AG08396 (cell line): ENCODE results near the gene SIM2.

ENCODE experiments used
- DNase-seq: peaks from one replicate; pipeline ENCODE4 v3.0.0; 2012; ENCODE audit warnings: low spot score, mixed read lengths

The SIM2 gene

DNA sequence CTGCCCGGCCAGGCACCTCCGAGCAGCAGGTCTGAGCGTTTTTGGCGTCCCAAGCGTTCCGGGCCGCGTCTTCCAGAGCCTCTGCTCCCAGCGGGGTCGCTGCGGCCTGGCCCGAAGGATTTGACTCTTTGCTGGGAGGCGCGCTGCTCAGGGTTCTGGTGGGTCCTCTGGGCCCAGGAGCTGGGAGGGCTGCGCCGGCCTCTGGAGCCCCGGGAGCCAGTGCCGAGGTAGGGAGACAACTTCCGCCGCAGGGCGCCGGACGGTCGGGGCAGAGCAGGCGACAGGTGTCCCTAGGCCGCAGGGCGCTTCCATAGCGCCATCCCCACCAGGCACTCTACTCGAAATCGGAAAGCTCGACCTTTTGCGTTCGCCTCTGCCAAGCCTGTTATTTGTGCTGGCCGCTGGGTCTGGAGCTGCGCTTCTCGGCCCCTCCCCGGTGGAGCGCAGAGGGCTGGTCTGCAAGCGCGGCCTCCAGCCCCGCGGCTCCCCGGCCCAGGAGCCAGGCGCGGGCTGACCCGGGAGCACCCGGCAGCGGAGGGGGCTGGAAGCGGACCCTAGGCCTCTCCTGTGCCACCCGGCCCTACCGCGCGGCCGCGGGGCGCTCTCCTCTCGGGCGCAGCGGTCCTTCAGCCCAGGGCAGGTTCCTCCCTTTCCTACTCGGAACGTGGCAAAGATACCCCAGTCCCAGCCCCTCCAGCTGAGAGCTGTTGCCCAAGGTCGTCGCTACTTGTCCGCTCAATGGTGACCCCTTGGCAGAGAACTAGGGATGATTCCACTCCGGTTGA is 2.2 kb downstream of the SIM2 start:
- DNase-seq: no peak

DNA sequence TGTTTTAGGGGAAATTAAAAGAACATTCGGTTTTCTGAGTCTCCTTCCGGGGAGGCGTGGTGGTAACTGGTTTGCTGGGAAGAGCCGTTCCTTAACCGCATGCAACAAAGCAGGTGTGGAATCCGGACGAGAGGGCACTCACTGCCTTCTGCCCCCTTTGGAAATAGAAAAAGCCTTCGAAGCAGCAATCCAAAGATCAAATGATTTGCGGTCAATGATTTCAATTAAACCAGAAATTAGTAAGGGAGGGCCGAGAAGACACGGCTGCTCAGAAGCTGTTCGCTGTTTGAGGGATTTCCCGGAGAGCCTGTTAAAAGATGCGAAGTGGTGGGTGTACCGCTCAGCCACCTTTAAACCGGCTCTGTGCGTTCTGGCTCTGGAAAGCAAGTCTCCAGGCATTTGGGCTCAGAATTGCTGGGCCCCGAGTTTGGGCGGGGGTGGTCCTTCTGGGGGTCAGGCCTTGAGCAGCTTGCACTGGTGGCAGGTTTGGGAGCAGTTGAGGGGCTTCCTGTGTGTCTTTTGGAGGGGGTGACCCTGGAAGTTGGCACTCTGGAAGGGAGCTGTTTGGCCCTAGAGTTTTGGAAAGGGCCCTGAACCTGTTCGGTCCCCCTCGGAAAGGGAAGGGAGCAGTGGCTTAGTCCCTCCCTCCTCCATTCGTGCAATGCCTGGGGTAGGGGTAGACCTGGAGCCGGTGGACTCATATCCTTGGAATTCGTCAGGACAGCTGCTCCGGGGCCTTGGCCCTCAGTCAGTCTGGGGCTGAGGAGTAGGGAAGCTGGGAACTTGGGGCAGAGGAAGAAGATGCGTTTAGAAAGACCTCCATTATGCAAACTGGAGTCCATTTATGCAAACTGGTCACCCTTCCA is 3.1 kb downstream of the SIM2 start:
- no peak for DNase-seq

DNA sequence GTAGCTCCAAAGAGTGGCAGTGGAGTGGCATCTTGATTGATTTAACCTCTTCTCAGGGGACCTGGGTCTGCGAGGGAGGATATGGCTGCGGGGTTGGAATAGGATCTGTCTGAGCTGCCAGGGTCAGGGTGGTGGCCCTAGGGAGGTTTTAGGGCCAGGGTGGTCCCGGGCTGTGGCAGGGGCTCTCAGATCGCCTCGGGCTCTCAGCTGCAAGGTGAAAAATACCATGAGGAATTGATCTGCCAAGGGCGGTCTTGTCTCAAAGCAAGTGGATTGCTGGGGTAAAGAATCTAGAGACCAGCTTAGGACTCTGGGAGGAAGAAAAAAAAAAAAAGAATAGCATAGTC is 3.7 kb downstream of the SIM2 start:
- DNase-seq: no peak

DNA sequence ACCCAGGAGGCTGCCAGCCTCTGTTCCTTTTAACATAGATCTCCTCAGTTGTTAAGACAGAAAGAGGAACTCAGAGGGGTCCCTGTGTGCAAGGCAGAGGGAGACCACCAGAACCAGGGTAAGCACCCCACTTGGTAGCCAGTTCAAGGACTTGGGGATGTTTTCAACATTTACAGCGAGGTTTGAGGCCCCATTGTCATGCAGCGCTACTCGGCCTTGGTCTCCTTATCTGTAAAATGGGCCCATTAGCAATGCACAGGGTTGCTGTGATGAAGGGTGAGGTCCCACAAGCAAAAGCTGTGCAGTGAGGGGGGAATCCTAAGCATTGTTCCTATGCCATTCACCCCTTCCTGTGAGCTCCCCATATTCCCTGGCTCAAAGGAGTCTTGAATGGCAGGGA is 4.2 kb downstream of the SIM2 start:
- DNase-seq: no peak

DNA sequence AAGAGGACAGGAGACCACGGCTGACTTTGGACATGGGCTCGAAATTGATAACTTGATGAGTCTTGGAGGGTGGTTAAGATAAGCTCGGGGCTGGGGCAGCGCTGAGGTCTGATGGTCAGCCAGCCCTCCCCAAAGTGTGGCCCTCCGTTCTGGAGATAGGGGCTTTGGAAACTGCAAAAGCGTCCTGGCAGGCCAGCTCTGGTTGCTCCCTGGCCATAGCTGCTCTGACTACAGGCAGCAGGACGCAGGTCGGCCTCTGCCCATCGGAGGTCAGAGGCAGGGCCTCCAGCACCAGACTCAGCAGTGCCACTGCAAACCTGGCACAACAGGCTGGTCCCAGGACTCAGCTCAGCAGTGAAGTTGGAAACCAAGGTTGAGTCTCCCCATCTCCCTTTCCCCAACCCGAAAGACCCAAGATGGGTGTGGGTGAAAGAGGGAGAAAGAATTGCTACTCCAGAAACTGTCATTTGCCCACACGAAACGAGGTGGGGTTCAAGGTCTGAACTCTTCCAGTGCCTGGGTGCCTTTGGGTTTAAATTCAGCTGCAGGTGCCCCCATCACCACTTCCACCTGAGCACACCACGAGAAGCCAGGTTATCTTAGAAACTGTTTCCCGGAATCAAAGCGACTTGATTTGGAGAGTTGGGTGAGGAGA is 4.8 kb downstream of the SIM2 start:
- DNase-seq: no peak

DNA sequence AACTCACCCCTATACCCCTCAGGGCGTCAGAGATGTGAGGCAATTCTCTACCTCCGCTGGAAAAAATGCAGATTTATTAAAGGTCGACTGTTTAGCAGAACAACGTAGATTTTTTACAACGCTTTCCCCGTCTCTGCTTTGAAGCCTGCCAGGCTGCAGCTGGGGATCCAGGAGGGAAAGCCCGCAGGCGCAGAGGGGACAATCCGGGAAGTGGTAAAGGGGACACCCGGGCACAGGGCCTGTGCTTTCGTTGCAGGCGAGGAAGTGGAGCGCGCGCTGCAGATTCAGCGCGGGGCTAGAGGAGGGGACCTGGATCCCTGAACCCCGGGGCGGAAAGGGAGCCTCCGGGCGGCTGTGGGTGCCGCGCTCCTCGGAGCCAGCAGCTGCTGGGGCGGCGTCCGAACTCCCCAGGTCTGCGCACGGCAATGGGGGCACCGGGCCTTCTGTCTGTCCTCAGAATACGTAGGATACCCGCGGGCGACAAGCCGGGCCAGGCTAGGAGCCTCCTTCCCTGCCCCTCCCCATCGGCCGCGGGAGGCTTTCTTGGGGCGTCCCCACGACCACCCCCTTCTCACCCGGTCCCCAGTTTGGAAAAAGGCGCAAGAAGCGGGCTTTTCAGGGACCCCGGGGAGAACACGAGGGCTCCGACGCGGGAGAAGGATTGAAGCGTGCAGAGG is 5.5 kb downstream of the SIM2 start:
- no peak for DNase-seq

DNA sequence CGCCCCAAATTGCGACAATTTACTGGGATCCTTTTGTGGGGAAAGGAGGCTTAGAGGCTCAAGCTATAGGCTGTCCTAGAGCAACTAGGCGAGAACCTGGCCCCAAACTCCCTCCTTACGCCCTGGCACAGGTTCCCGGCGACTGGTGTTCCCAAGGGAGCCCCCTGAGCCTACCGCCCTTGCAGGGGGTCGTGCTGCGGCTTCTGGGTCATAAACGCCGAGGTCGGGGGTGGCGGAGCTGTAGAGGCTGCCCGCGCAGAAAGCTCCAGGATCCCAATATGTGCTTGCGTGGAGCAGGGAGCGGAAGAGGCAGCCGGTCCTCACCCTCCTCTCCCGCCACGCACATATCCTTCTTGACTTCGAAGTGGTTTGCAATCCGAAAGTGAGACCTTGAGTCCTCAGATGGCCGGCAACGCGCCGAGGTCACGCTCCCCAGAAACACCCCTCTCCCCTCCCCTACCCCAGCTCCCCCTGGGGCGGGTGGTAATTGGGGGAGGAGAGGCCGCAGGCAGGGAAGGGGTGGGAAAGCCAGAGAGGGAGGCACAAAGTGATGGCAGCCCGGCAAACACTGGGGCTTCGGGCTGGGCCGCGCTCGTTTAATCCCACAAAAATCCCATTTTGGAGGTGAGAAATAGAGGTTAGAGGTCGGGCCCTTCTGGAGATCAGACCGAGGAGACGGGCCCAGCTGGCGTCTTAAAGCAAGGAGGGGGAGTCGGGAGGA is 6.2 kb downstream of the SIM2 start:
- no peak for DNase-seq

DNA sequence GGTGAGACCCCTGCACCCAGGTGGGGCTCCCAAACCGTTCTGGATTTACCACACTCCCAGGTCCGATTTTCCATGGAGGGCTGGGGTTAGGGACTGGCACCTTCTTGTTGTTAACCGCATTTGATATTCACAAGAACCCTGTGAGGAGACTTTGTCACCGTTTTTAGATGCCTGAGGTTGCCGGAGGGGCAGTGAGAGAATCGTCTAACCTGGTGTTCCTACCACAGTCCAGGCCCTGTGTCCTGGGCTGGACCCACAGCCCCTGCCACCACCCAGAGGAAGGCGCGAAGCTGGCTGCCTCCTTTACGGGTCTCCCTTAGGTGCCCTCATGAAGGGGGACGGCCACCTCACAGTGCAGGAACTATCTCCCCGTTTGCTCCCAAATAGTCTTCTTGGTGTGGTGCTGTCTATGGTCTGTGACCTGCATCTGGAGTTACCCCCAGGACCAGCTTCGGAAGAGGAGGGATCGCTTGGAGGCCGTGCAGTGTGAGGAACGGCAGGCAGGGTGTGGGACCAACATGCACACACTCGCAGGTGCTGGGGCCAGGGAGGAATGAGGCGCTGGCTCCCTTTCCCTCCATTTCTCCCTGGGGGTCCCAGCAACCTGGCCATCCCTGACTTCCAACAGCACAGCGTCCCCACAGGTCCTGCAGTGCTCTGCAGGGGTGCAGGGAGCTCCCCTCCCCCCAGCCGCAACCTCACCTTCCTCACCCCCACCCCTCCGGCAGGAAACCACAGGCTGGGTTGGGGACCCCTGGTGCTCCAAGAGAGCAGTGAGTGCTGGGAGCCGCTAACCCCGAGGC is 7.0 kb downstream of the SIM2 start:
- no peak for DNase-seq

DNA sequence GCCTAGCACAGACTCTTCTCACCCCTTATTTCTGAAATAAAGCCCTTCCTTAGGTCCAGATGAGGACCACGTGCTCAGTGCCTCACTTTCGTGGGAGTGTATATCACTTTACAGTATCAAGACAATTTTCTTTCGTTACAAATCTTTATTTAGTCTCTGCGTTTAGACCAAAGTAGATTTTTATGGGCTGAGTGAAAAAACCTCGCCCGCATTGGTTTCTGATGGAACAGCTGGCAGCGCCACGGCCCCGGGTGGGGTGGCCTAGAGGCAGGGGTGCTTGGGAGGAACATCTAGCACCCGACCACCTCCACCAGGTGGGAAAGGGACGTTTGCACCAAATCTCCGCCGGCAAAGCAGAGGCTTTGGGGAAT is 7.6 kb downstream of the SIM2 start:
- DNase-seq: no peak

DNA sequence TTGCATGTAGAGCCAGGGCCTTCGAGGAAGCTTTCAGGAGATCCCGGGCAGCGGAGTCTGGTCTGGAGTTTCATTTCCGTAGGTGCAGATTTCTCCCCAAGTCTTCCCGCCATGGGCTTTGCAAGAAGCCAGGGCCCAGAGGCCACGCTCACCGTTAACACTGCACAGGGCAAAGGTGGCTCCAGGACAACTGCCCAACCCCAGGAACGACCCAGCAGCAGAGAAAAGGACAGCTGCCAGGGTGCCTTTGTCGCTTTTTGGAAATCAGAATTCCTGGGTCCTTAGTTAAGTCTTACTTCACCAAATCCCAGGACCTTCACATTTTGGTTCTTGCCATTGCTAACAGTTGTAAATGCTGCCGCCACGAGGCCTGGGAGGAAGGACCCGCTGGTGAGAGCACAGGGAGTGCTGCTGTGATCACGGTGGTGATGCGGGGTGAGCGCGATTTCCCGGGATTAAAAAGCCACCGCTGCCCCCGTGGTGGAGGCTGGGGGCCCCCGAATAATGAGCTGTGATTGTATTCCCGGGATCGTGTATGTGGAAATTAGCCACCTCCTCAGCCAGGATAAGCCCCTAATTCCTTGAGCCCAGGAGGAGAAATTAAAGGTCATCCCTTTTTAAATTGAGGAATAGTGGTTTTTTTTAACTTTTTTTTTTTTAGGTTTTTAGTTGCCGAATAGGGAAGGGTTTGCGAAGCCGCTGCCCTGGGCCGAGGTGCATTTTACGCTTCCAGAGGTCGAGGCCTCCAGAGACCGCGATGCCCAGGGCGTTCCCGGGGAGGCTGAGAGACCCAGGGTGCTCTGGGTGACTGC is 8.2 kb downstream of the SIM2 start:
- no peak for DNase-seq

DNA sequence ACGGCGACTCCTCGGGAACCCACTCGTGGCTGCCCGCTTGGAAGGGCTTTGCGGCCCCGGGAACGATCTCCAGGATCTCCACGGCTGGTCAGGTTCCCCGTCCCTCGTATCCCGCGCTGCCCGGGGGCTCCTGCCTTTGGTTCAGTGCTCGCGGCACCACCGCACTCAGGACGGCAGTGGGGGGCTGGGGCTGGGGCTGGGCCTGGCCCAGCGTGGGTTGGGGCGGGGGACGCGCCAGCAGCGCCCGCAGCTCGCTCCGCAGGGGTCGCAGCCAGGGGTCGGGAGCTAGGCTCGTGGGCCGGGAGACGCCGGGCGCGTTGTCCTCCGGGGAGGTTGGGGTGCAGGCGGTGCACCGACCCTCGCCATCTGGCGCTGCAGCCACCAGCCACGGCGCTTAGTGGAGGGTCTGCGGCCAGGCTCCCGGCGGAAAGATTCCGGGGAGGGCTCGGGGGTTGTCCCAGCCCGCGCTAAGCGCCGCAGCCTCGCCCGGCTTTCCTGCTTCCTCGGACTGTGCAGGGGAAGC is 8.9 kb downstream of the SIM2 start:
- no peak for DNase-seq

DNA sequence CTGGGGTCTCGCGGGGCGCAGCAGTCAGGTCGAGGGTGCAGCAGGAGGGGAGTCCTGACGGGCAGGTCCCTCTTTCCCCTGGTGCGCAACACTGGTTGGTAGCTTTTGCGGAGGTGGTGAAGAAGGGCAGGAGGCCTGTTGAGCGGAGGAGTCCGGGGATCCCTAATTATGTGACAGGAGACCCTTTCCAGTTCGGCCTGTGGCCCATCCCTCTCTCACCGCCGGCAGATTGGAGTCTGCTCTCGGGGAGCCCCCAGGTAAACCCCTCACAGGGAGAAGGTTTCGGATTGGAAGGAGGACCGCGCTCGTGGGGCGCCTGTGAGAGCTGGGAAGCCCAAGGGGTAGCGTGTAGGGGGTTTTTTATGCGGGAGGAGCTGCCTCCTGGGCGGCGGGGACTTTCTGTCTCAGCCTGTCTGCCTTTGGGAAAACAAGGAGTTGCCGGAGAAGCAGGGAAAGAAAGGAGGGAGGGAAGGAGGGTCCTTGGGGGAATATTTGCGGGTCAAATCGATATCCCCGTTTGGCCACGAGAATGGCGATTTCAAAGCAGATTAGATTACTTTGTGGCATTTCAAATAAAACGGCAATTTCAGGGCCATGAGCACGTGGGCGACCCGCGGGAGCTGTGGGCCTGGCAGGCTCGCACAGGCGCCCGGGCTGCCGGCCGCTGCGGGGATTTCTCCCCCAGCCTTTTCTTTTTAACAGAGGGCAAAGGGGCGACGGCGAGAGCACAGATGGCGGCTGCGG is 9.5 kb downstream of the SIM2 start:
- no peak for DNase-seq

DNA sequence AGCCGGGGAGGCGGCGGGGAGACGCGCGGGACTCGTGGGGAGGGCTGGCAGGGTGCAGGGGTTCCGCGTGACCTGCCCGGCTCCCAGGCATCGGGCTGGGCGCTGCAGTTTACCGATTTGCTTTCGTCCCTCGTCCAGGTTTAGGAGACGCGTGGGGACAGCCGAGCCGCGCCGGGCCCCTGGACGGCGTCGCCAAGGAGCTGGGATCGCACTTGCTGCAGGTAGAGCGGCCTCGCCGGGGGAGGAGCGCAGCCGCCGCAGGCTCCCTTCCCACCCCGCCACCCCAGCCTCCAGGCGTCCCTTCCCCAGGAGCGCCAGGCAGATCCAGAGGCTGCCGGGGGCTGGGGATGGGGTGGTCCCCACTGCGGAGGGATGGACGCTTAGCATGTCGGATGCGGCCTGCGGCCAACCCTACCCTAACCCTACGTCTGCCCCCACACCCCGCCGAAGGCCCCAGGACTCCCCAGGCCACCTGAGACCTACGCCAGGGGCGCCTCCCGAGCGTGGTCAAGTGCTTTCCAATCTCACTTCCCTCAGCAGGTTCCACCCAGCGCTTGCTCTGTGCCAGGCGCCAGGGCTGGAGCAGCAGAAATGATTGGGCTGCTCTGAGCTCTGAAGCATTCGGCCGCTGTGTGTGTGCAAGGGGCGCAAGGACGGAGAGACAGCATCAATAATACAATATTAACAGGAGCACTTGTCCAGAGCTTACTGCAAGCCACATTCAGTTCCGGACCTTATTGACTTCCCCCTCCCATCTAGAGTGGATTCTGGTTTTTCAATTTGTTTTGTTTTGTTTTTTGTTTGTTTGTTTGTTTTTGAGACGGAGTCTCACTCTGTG is 10.3 kb downstream of the SIM2 start:
- DNase-seq: no peak

DNA sequence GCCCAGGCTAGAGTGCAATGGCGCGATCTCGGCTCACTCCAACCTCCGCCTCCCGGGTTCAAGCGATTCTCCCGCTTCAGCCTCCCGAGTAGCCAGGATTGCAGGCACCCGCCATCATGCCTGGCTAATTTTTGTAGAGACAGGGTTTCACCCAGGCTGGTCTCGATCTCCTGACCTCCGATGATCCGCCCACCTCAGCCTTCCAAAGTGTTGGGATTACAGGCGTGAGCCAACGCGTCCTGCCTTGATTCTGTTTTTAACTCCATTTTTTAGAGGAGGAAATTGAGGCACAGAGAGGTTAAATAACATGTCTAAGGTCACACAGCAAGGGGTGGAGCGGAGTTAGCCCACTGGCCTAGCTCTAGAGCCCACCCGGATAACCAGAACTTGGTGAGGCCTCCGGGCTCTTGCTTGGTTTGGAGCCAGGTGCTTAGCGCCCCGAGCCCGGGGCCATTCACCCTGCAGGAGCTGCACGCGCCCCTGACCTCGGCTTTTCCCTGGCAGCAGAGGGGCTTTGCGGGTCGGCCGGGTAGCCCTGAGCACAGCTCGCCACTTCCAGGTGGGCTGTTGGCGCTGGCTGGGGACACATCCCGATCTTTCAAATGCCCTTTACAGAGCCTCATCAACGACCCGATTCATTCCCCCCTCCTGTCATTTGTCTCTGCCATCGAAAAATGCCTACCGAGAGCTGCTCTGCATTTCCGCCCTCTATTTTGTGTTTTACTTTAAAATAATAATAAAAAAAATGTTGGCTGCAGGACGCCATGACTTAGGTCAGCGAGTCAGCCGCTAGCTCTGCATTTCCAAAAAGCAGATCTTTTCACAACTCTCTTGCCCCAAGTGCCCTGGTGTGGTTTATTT is 11.2 kb downstream of the SIM2 start:
- DNase-seq: no peak

DNA sequence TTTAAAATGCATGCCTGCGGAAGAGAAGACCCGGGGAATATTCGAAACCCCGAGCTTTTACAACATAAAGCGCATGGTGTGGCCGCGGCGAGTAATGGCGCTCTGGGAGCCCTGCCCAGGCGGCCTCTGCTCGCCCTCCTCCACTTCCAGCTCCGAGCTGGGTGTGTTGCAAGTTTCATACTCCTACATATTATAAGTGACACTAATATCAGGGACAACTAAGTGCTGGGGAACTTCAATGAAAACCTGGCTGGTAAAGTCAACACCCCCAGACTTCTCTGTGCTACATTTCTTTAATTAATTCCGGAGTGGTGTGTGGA is 11.8 kb downstream of the SIM2 start:
- no peak for DNase-seq

DNA sequence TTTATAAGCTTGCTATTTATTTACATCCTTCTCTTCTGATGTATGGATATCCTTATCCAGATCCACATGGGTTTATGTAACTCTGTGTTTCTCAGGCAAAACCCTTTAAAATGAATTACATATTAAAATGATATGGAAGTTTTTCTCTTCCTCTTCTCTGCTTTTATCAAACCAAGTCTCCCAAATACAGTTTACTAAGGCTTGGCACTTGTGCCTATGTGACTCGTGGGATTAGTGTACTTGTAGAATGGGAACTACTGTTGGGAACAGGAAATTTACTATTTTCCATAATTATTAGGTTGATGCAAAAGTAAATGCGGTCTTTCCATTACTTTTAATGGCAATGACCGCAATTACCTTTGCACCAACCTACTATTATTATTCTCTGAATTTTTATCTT is 14.8 kb downstream of the SIM2 start:
- DNase-seq: no peak

DNA sequence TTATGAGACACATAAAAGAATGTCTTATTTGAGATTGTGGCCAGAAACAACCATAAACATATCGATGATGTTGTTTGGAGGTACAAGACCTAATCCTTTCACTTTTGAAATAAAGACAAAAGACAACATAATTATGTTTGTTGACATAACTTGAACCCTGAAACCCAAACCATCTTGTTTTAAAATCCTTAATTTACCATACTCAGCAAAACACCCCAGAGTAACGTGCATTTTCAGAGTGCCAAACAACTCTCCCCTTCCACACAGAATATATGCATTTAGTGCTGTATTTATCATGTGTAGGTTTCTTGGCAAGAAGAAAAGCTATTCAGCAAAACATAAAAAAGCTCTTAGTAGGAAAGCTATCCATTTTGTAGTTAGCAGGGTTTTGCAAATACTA is 17.5 kb downstream of the SIM2 start:
- DNase-seq: no peak
